ENCODE measurements around the gene SUGP1.

SUGP1 gene

DNA sequence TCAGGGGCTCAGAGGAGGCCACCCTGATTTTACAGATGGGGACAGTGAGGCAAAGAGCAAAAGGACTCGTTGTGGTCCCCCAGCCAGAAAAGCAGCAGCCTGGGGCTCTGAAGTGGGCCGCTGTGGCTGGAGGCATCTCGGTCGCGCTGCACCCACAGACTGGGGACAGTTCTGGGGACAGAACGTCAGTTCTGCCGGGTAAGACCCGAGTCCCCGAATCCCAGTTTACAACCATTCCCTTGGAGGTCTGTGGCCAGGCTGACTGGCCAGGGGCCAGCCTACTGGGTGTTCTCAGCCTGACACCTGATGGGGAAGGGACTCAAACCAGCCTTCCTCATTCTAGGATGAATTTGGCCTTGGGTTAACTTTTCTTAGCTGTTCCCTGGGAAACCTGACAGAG, 14.1 kb downstream of the SUGP1 start:
- Histone ChIP-seq H3K14ac (ENCODE audit: low read length) (no peak overlapping the region), H3K9ac (ENCODE audit: low read length) (no peak overlapping the region), H3K27me3 (ENCODE audit: insufficient read depth, low read length) (no peaks in the 10 kb centered on the region), H3K18ac (ENCODE audit: low read length) (no peak overlapping the region), H2AFZ (ENCODE audit: insufficient read depth, low read length, poor library complexity) (no peak overlapping the region), H3K4me1 (ENCODE audit: control insufficient read depth in 1 of 2, insufficient read depth in 2 of 2, low read length in 2 of 2) (no peaks in the 10 kb centered on the region), H3K79me1 (ENCODE audit: low read length) (no peaks in the 10 kb centered on the region), H2BK12ac (ENCODE audit: low read length) (no peak overlapping the region), H2BK5ac (ENCODE audit: low read depth, low read length, poor library complexity) (no peak overlapping the region), H4K12ac (ENCODE audit: low read depth, low read length) (no peak overlapping the region), H3K4ac (ENCODE audit: low read depth, low read length) (no peak overlapping the region), H2BK120ac (ENCODE audit: insufficient read depth, low read length, poor library complexity) (no peak overlapping the region), H2AK5ac (ENCODE audit: low read length) (no peak overlapping the region), H3K36me3 (ENCODE audit: control insufficient read depth in 1 of 2, insufficient read depth in 2 of 2, low read length in 2 of 2) (peaks cover 82 to 89% of the 10 kb centered on the region in 2 experiments), H3K4me3 (ENCODE audit: low read depth, low read length) (no peak overlapping the region), H4K91ac (ENCODE audit: low read depth, low read length) (no peak overlapping the region), H4K8ac (ENCODE audit: low read depth, low read length) (no peak overlapping the region), H3K27ac (ENCODE audit: low read depth, low read length) (no peak overlapping the region), H3K4me2 (ENCODE audit: low read length) (no peak overlapping the region), H3K23ac (ENCODE audit: low read length) (no peak overlapping the region), H3K79me2 (ENCODE audit: control insufficient read depth, insufficient read depth, low read length, poor library complexity) (no peaks in the 10 kb centered on the region), H3K9me3 (ENCODE audit: insufficient read depth, low read depth, low read length) (no peaks in the 10 kb centered on the region)
- WGBS (ENCODE audit: extremely low coverage, insufficient coverage, insufficient read length), result no CpG with 5 or more reads among the region's 9 CpGs
- DNase-seq, result no peak

DNA sequence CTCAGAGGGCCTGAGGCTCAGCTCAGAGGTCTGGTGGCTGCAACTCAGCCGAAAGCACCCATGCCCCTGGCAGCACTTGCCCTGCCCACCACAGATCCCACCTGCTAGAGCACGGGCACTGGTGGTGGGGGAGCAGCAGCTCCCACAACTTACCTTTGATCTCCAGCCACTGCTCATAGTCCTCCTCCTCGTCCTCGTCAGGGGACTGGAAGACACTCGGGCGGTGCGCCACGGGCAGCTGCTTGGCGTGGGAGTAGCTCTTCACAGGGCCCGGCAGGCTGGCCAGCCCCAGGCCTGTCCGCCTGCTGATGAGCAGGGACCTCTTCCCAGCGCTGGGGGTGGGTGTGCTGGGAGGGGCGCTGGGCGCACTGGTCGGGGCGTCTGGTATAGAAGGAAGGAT, 14.6 kb downstream of the SUGP1 start:
- H2AK5ac ChIP-seq (ENCODE audit: low read length), result no peak overlapping the region
- no peak overlapping the region for H3K4ac ChIP-seq (ENCODE audit: low read depth, low read length)
- no peak overlapping the region for H3K9ac ChIP-seq (ENCODE audit: low read length)
- no peak overlapping the region for H3K18ac ChIP-seq (ENCODE audit: low read length)
- H2BK120ac ChIP-seq (ENCODE audit: insufficient read depth, low read length, poor library complexity), result no peak overlapping the region
- H3K4me1 ChIP-seq (ENCODE audit: control insufficient read depth in 1 of 2, insufficient read depth in 2 of 2, low read length in 2 of 2), result no peaks in the 10 kb centered on the region
- H3K4me3 ChIP-seq (ENCODE audit: low read depth, low read length), result no peak overlapping the region
- H4K12ac ChIP-seq (ENCODE audit: low read depth, low read length), result no peak overlapping the region
- no CpG with 5 or more reads among the region's 16 CpGs for WGBS (ENCODE audit: extremely low coverage, insufficient coverage, insufficient read length)
- no peak overlapping the region for H2AFZ ChIP-seq (ENCODE audit: insufficient read depth, low read length, poor library complexity)
- no peaks in the 10 kb centered on the region for H3K9me3 ChIP-seq (ENCODE audit: insufficient read depth, low read depth, low read length)
- DNase-seq, result no peak
- H3K27me3 ChIP-seq (ENCODE audit: insufficient read depth, low read length), result no peaks in the 10 kb centered on the region
- peaks cover 83 to 90% of the 10 kb centered on the region in 2 experiments for H3K36me3 ChIP-seq (ENCODE audit: control insufficient read depth in 1 of 2, insufficient read depth in 2 of 2, low read length in 2 of 2)
- H3K23ac ChIP-seq (ENCODE audit: low read length), result no peak overlapping the region
- no peak overlapping the region for H3K14ac ChIP-seq (ENCODE audit: low read length)
- H3K4me2 ChIP-seq (ENCODE audit: low read length), result no peak overlapping the region
- no peaks in the 10 kb centered on the region for H3K79me2 ChIP-seq (ENCODE audit: control insufficient read depth, insufficient read depth, low read length, poor library complexity)
- no peak overlapping the region for H3K27ac ChIP-seq (ENCODE audit: low read depth, low read length)
- no peak overlapping the region for H2BK5ac ChIP-seq (ENCODE audit: low read depth, low read length, poor library complexity)
- H4K8ac ChIP-seq (ENCODE audit: low read depth, low read length), result no peak overlapping the region
- no peak overlapping the region for H2BK12ac ChIP-seq (ENCODE audit: low read length)
- H3K79me1 ChIP-seq (ENCODE audit: low read length), result no peaks in the 10 kb centered on the region
- no peak overlapping the region for H4K91ac ChIP-seq (ENCODE audit: low read depth, low read length)

- no peak overlapping the region for H4K8ac ChIP-seq (ENCODE audit: low read depth, low read length)
- no peak overlapping the region for H3K4ac ChIP-seq (ENCODE audit: low read depth, low read length)
- H3K4me1 ChIP-seq (ENCODE audit: control insufficient read depth in 1 of 2, insufficient read depth in 2 of 2, low read length in 2 of 2), result no peaks in the 10 kb centered on the region
- no peak overlapping the region for H3K27ac ChIP-seq (ENCODE audit: low read depth, low read length)
- no peak overlapping the region for H2AK5ac ChIP-seq (ENCODE audit: low read length)
- H3K27me3 ChIP-seq (ENCODE audit: insufficient read depth, low read length), result no peaks in the 10 kb centered on the region
- no peak overlapping the region for H3K4me2 ChIP-seq (ENCODE audit: low read length)
- H3K9ac ChIP-seq (ENCODE audit: low read length), result no peak overlapping the region
- no peak overlapping the region for H2BK12ac ChIP-seq (ENCODE audit: low read length)
- H3K79me2 ChIP-seq (ENCODE audit: control insufficient read depth, insufficient read depth, low read length, poor library complexity), result no peaks in the 10 kb centered on the region
- no peak overlapping the region for H3K23ac ChIP-seq (ENCODE audit: low read length)
- H4K91ac ChIP-seq (ENCODE audit: low read depth, low read length), result no peak overlapping the region
- no peaks in the 10 kb centered on the region for H3K9me3 ChIP-seq (ENCODE audit: insufficient read depth, low read depth, low read length)
- H3K4me3 ChIP-seq (ENCODE audit: low read depth, low read length), result no peak overlapping the region
- no peak overlapping the region for H3K14ac ChIP-seq (ENCODE audit: low read length)
- no peaks in the 10 kb centered on the region for H3K79me1 ChIP-seq (ENCODE audit: low read length)
- no peak overlapping the region for H3K18ac ChIP-seq (ENCODE audit: low read length)
- H2BK120ac ChIP-seq (ENCODE audit: insufficient read depth, low read length, poor library complexity), result no peak overlapping the region
- H3K36me3 ChIP-seq (ENCODE audit: control insufficient read depth in 1 of 2, insufficient read depth in 2 of 2, low read length in 2 of 2), result peaks cover 83 to 89% of the 10 kb centered on the region in 2 experiments
- H2BK5ac ChIP-seq (ENCODE audit: low read depth, low read length, poor library complexity), result no peak overlapping the region
- DNase-seq, result no peak
- H4K12ac ChIP-seq (ENCODE audit: low read depth, low read length), result no peak overlapping the region
- no peak overlapping the region for H2AFZ ChIP-seq (ENCODE audit: insufficient read depth, low read length, poor library complexity)
- WGBS (ENCODE audit: extremely low coverage, insufficient coverage, insufficient read length), result no CpG with 5 or more reads among the region's 10 CpGs
These were observed 15.2 kb downstream of the SUGP1 start for GRCh38 chr19:19305066-19305465.

DNA sequence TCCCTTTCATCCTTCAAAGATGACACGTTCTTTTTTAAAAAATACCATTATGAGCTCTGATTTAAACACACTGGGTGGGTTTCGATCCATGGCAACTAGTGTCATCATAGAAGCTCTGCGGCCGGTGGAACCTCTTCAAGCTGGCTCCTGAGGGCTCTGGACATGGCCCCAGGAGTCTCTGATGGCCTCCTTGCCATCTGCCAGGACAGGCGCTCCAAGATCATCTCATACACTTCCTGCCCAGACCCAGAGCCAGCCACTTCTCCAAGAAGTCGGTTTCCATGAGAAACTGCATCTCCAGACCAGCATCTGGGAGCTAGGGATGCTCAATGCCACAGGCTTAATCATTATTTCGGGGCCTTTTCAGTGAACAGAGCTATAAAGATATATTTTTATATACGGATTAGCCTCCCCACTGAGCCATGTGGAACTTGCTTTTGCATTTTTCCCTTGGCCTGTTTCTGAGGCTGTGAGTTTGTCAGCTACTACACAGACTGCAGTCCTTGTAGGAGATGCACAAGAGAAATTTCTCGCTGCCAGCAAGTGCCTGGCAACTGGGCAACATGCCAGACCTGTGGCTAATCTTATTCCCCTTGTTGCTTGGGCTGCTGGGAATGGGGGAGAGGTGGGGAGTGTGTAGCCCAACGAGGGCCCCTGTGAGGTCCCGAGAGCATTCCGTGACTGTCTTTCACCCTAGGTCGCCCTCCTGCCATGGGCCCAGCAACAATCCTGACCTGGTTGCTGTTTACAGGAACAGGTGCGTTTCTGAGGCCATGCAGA, 15.9 kb downstream of the SUGP1 start:
- H2BK120ac ChIP-seq (ENCODE audit: insufficient read depth, low read length, poor library complexity), result no peak overlapping the region
- no peak overlapping the region for H4K12ac ChIP-seq (ENCODE audit: low read depth, low read length)
- H3K9ac ChIP-seq (ENCODE audit: low read length), result no peak overlapping the region
- H2BK5ac ChIP-seq (ENCODE audit: low read depth, low read length, poor library complexity), result no peak overlapping the region
- no peak overlapping the region for H3K4me3 ChIP-seq (ENCODE audit: low read depth, low read length)
- no peak for DNase-seq
- WGBS (ENCODE audit: extremely low coverage, insufficient coverage, insufficient read length), result no CpG with 5 or more reads among the region's 14 CpGs
- H3K27me3 ChIP-seq (ENCODE audit: insufficient read depth, low read length), result no peaks in the 10 kb centered on the region
- H3K79me1 ChIP-seq (ENCODE audit: low read length), result no peaks in the 10 kb centered on the region
- H2BK12ac ChIP-seq (ENCODE audit: low read length), result no peak overlapping the region
- no peaks in the 10 kb centered on the region for H3K9me3 ChIP-seq (ENCODE audit: insufficient read depth, low read depth, low read length)
- no peak overlapping the region for H4K91ac ChIP-seq (ENCODE audit: low read depth, low read length)
- no peaks in the 10 kb centered on the region for H3K4me1 ChIP-seq (ENCODE audit: control insufficient read depth in 1 of 2, insufficient read depth in 2 of 2, low read length in 2 of 2)
- H3K27ac ChIP-seq (ENCODE audit: low read depth, low read length), result no peak overlapping the region
- no peak overlapping the region for H2AK5ac ChIP-seq (ENCODE audit: low read length)
- H3K23ac ChIP-seq (ENCODE audit: low read length), result no peak overlapping the region
- H3K79me2 ChIP-seq (ENCODE audit: control insufficient read depth, insufficient read depth, low read length, poor library complexity), result no peaks in the 10 kb centered on the region
- H2AFZ ChIP-seq (ENCODE audit: insufficient read depth, low read length, poor library complexity), result no peak overlapping the region
- H3K14ac ChIP-seq (ENCODE audit: low read length), result no peak overlapping the region
- H3K18ac ChIP-seq (ENCODE audit: low read length), result no peak overlapping the region
- no peak overlapping the region for H3K4ac ChIP-seq (ENCODE audit: low read depth, low read length)
- no peak overlapping the region for H3K4me2 ChIP-seq (ENCODE audit: low read length)
- no peak overlapping the region for H4K8ac ChIP-seq (ENCODE audit: low read depth, low read length)
- H3K36me3 ChIP-seq (ENCODE audit: control insufficient read depth in 1 of 2, insufficient read depth in 2 of 2, low read length in 2 of 2), result peaks cover 80 to 85% of the 10 kb centered on the region in 2 experiments

Data from trophoblast cell (in vitro differentiated cells and primary cell).